GM12873 (cell line): ENCODE measurements around the gene KIRREL2.

Experiments
- CTCF ChIP-seq: IDR thresholded peaks from 2 replicates; pipeline ENCODE4 v1.5.1; 2012; ENCODE audit warnings: low read depth, mild to moderate bottlenecking, moderate library complexity, low read length, control low read depth; ENCODE audit not compliant: insufficient read depth; ENCODE audit errors: missing control alignments

The KIRREL2 gene

GRCh38 chr19:35816846-35817245 lies 39.9 kb upstream of the KIRREL2 start:
- no peak for TF ChIP-seq CTCF

- TF ChIP-seq CTCF: no peak
Observed at GRCh38 chr19:35818445-35818844, 38.3 kb upstream of the KIRREL2 start.

GRCh38 chr19:35822579-35822978 lies 34.1 kb upstream of the KIRREL2 start:
- TF ChIP-seq CTCF: no peak

GRCh38 chr19:35824150-35824549 lies 32.6 kb upstream of the KIRREL2 start:
- no peak for TF ChIP-seq CTCF

- no peak for TF ChIP-seq CTCF
Observed at GRCh38 chr19:35828692-35829301, 27.9 kb upstream of the KIRREL2 start.

- no peak for TF ChIP-seq CTCF
Observed at GRCh38 chr19:35830986-35831385, 25.7 kb upstream of the KIRREL2 start.

- no peak for TF ChIP-seq CTCF
Observed at GRCh38 chr19:35832054-35832453, 24.7 kb upstream of the KIRREL2 start.

GRCh38 chr19:35833972-35834371 lies 22.7 kb upstream of the KIRREL2 start:
- no peak for TF ChIP-seq CTCF
